WTC11 (cell line): ENCODE results near the gene FTL.

Source experiments
- AFF4 ChIP-seq: sonication (generic); formaldehyde crosslinking; IDR thresholded peaks from 2 replicates; pipeline ENCODE4 v1.8.1; 2023; ENCODE audit warnings: mild to moderate bottlenecking, missing genetic modification reagents, borderline replicate concordance
- CREB1 ChIP-seq: sonication (generic); formaldehyde crosslinking; IDR thresholded peaks from 2 replicates; pipeline ENCODE4 v1.8.0; 2023; ENCODE audit warnings: mild to moderate bottlenecking, missing genetic modification reagents
- CTCF ChIP-seq: fragments of 200-600 bp; IDR thresholded peaks from 2 replicates; pipeline ENCODE4 v1.8.0; 2022; ENCODE audit warnings: antibody characterized with exemption
- JAZF1 ChIP-seq: fragments of 250-450 bp; sonication (Bioruptor Pico); IDR thresholded peaks from 2 replicates; pipeline ENCODE4 v1.9.0; 2021; ENCODE audit warnings: moderate library complexity, mild to moderate bottlenecking, inconsistent platforms
- NR2C2 ChIP-seq: sonication (generic); formaldehyde crosslinking; IDR thresholded peaks from 2 replicates; pipeline ENCODE4 v1.8.0; 2022; ENCODE audit warnings: mild to moderate bottlenecking, missing genetic modification reagents
- USF2 ChIP-seq: sonication (generic); formaldehyde crosslinking; IDR thresholded peaks from 2 replicates; pipeline ENCODE4 v1.8.1; 2023; ENCODE audit warnings: mild to moderate bottlenecking, missing genetic modification reagents, moderate library complexity
- ZNF317 ChIP-seq: sonication (generic); formaldehyde crosslinking; IDR thresholded peaks from 2 replicates; pipeline ENCODE4 v1.8.1; 2023; ENCODE audit warnings: low read depth, mild to moderate bottlenecking, moderate library complexity, missing genetic modification reagents, borderline replicate concordance

GRCh38 chr19:49009828-49010227 is 44.7 kb downstream of the FTL start:
- no peak for TF ChIP-seq JAZF1
- no peak for TF ChIP-seq NR2C2 (CRISPR knock-in tag)
- no peak for TF ChIP-seq ZNF317
- TF ChIP-seq CREB1, result no peak
- TF ChIP-seq CTCF, result no peak
- TF ChIP-seq AFF4 (CRISPR knock-in tag), result no peak
- no peak for TF ChIP-seq USF2
